HepG2 (cell line): Measurements from ENCODE around the gene KCTD15. TPM values are rescaled to one million over a fixed set of nuclear protein-coding genes. Genes with fewer than 3 reads are reported as not detected.

Experiments
- AKAP8 ChIP-seq: sonication (generic); formaldehyde crosslinking; IDR thresholded peaks from 2 replicates; pipeline ENCODE4 v1.5.1; 2020; ENCODE audit warnings: mild to moderate bottlenecking, missing genetic modification reagents
- CSRNP1 ChIP-seq: sonication (generic); formaldehyde crosslinking; IDR thresholded peaks from 2 replicates; pipeline ENCODE4 v1.8.1; 2023; ENCODE audit warnings: mild to moderate bottlenecking, missing genetic modification reagents
- ETV6 ChIP-seq: sonication (generic); formaldehyde crosslinking; conservative IDR thresholded peaks from 2 replicates; pipeline ENCODE4 v1.4.0; 2020; ENCODE audit warnings: missing genetic modification reagents
- ISL2 ChIP-seq: sonication (generic); formaldehyde crosslinking; IDR thresholded peaks from 2 replicates; pipeline ENCODE4 v1.5.0; 2020; ENCODE audit warnings: missing genetic modification reagents
- MXI1 ChIP-seq: IDR thresholded peaks from 3 replicates; pipeline ENCODE4 v1.6.1; 2012; ENCODE audit warnings: low read depth, low read length, inconsistent platforms, borderline replicate concordance
- NFE2 ChIP-seq: sonication (generic); formaldehyde crosslinking; IDR thresholded peaks from 2 replicates; pipeline ENCODE4 v1.4.0; 2020; ENCODE audit warnings: missing genetic modification reagents
- NRL ChIP-seq: sonication (generic); formaldehyde crosslinking; IDR thresholded peaks from 2 replicates; pipeline ENCODE4 v1.5.0; 2020; ENCODE audit warnings: missing genetic modification reagents, mild to moderate bottlenecking, moderate library complexity, borderline replicate concordance
- SALL2 ChIP-seq: sonication (generic); formaldehyde crosslinking; IDR thresholded peaks from 2 replicates; pipeline ENCODE4 v1.8.1; 2023; ENCODE audit warnings: mild to moderate bottlenecking, missing genetic modification reagents, inconsistent platforms
- TBX2 ChIP-seq: sonication (generic); formaldehyde crosslinking; IDR thresholded peaks from 2 replicates; pipeline ENCODE4 v1.5.0; 2020; ENCODE audit warnings: missing genetic modification reagents, mild to moderate bottlenecking, borderline replicate concordance
- THAP8 ChIP-seq: sonication (generic); formaldehyde crosslinking; IDR thresholded peaks from 2 replicates; pipeline ENCODE4 v1.5.1; 2020; ENCODE audit warnings: missing genetic modification reagents, mild to moderate bottlenecking, borderline replicate concordance
- THYN1 ChIP-seq: sonication (generic); formaldehyde crosslinking; IDR thresholded peaks from 2 replicates; pipeline ENCODE4 v1.8.1; 2023; ENCODE audit warnings: low read depth, mild to moderate bottlenecking, moderate library complexity, missing genetic modification reagents, borderline replicate concordance
- TRIM24 ChIP-seq: sonication (generic); formaldehyde crosslinking; IDR thresholded peaks from 2 replicates; pipeline ENCODE4 v1.8.0; 2022; ENCODE audit warnings: mild to moderate bottlenecking, missing genetic modification reagents
- ZFP37 ChIP-seq: sonication (generic); formaldehyde crosslinking; IDR thresholded peaks from 2 replicates; pipeline ENCODE4 v1.4.0; 2020; ENCODE audit warnings: missing genetic modification reagents, borderline replicate concordance
- ZKSCAN1 ChIP-seq: fragments of 150-350 bp; IDR thresholded peaks from 2 replicates; pipeline ENCODE4 v1.6.1; 2014; ENCODE audit warnings: low read length
- ZNF207 ChIP-seq: fragments of 450-650 bp; IDR thresholded peaks from 2 replicates; pipeline ENCODE4 v1.6.1; 2016; ENCODE audit warnings: antibody characterized with exemption, borderline replicate concordance
- ZNF33A ChIP-seq: sonication (generic); formaldehyde crosslinking; IDR thresholded peaks from 2 replicates; pipeline ENCODE4 v1.5.1; 2020; ENCODE audit warnings: missing genetic modification reagents, mild to moderate bottlenecking, moderate library complexity, borderline replicate concordance
- ZNF382 ChIP-seq: sonication (generic); formaldehyde crosslinking; IDR thresholded peaks from 2 replicates; pipeline ENCODE4 v1.5.0; 2020; ENCODE audit warnings: missing genetic modification reagents, mild to moderate bottlenecking, borderline replicate concordance
- ZNF484 ChIP-seq: sonication (generic); formaldehyde crosslinking; IDR thresholded peaks from 2 replicates; pipeline ENCODE4 v1.5.1; 2020; ENCODE audit warnings: mild to moderate bottlenecking, low read depth, missing genetic modification reagents, borderline replicate concordance
- ZNF549 ChIP-seq: sonication (generic); formaldehyde crosslinking; IDR thresholded peaks from 2 replicates; pipeline ENCODE4 v1.5.0; 2020; ENCODE audit warnings: missing genetic modification reagents
- ZNF678 ChIP-seq: sonication (generic); formaldehyde crosslinking; IDR thresholded peaks from 2 replicates; pipeline ENCODE4 v1.4.0; 2020; ENCODE audit warnings: mild to moderate bottlenecking, missing genetic modification reagents
- ZNF703 ChIP-seq: sonication (generic); formaldehyde crosslinking; IDR thresholded peaks from 2 replicates; pipeline ENCODE4 v1.5.1; 2020; ENCODE audit warnings: missing genetic modification reagents, mild to moderate bottlenecking, moderate library complexity, borderline replicate concordance
- ZNF737 ChIP-seq: sonication (generic); formaldehyde crosslinking; IDR thresholded peaks from 2 replicates; pipeline ENCODE4 v1.5.0; 2020; ENCODE audit warnings: missing genetic modification reagents, mild to moderate bottlenecking, borderline replicate concordance
- ZSCAN5A ChIP-seq: sonication (generic); formaldehyde crosslinking; IDR thresholded peaks from 2 replicates; pipeline ENCODE4 v1.8.0; 2022; ENCODE audit warnings: mild to moderate bottlenecking, missing genetic modification reagents, borderline replicate concordance
- polyA plus RNA-seq, 8 experiments: library from polyadenylated mRNA; depleted of rRNA in 3 of 8; stranded (reverse) in 7 of 8; unstranded in 1 of 8; fragments of >200 nt; fragmentation: Illumina TruSeq in 4 of 8; extraction: Trizol in 4 of 8; gene quantifications; 2 replicates each; pipeline versions ENCODE4 v1.2.1 to v1.2.3, GENCODE V29; 2011 to 2016; ENCODE audit warnings: low read depth in 4 of 8, missing spikeins in 1 of 8, mixed read lengths in 1 of 8; ENCODE audit not compliant: insufficient read depth in 1 of 8
- total RNA-seq, 5 experiments: library from RNA; depleted of rRNA; stranded (reverse); fragments of >200 nt; fragmentation: Illumina TruSeq; extraction: Trizol; gene quantifications; 2 replicates each; pipeline ENCODE4 v1.2.3, GENCODE V29; 2016; ENCODE audit warnings: low read depth in 1 of 5
- TF ChIP-seq, protein P1 (sequence below): sonication (generic); formaldehyde crosslinking; IDR thresholded peaks from 2 replicates; pipeline ENCODE4 v1.4.0; 2020; ENCODE audit warnings: missing genetic modification reagents, mild to moderate bottlenecking, borderline replicate concordance
- TF ChIP-seq, protein P2 (sequence below): sonication (generic); formaldehyde crosslinking; IDR thresholded peaks from 2 replicates; pipeline ENCODE4 v1.8.1; 2023; ENCODE audit warnings: missing genetic modification reagents, mild to moderate bottlenecking, borderline replicate concordance

Gene KCTD15
- total and polyA plus RNA-seq, 2 of the 13 experiments (the other 11 are each of a cell fraction or from before 2014, with no cell fraction given), result 13.2 to 16.7 TPM

DNA sequence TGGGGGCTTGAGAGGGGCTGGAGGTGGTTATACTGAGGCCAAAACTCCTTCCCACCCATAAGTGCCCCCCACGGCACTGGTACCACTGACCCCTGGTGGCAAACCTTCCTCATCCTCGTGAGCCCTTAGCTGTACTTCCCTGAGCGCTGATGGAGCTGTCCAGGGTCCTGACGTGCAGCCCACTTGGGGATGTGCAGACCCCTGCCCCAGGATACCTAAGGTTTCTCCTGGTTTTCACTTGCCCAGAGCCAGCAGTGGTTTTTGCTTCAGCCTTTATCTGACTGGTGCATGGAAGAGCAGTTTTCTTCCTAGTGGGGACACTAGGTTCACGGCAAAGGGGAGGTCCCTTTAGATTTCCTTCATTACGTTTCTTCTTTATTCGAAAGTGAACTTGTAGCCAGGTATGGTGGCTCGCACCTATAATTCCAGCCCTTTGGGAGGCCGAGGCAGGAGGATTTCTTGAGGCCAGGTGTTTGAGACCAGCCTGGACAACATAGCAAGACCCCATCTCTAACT is 28.7 kb upstream of the KCTD15 start (continued):
- TF ChIP-seq ZKSCAN1 (no peak), NFE2 (CRISPR knock-in tag) (no peak), ETV6 (CRISPR knock-in tag) (no peak), TRIM24 (CRISPR knock-in tag) (no peak), ZNF678 (no peak), SALL2 (CRISPR knock-in tag) (0 out of 2 replicates have a peak, but pooled peaks have one; percentile 33), NRL (no peak), ZNF33A (CRISPR knock-in tag) (no peak), CSRNP1 (no peak), MXI1 (0 out of 3 replicates have a peak, but pooled peaks have one; percentile 15), ZNF549 (CRISPR knock-in tag) (no peak), AKAP8 (CRISPR knock-in tag) (no peak), ZNF737 (no peak), ZNF382 (CRISPR knock-in tag) (no peak), THYN1 (no peak), THAP8 (CRISPR knock-in tag) (no peak), TBX2 (CRISPR knock-in tag) (peak; percentile 42; the same call in 1 of the 2 replicates), ZSCAN5A (CRISPR knock-in tag) (no peak), ZNF484 (CRISPR knock-in tag) (no peak), ISL2 (CRISPR knock-in tag) (no peak), ZNF207 (no peak), ZNF703 (CRISPR knock-in tag) (no peak), ZFP37 (0 out of 2 replicates have a peak, but pooled peaks have one; percentile 80)
- TF ChIP-seq, protein P1, sequence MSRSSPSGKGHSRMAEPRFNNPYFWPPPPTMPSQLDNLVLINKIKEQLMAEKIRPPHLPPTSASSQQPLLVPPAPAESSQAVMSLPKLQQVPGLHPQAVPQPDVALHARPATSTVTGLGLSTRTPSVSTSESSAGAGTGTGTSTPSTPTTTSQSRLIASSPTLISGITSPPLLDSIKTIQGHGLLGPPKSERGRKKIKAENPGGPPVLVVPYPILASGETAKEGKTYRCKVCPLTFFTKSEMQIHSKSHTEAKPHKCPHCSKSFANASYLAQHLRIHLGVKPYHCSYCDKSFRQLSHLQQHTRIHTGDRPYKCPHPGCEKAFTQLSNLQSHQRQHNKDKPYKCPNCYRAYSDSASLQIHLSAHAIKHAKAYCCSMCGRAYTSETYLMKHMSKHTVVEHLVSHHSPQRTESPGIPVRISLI (CRISPR knock-in tag), result no peak
- TF ChIP-seq, protein P2, sequence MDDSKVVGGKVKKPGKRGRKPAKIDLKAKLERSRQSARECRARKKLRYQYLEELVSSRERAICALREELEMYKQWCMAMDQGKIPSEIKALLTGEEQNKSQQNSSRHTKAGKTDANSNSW, result no peak
